BLaER1 (cell line): ENCODE measurements around the gene MED17.

Source experiments
- H3K27ac ChIP-seq: shearing (Covaris generic); formaldehyde crosslinking; 2 replicates; pipeline ENCODE4 v1.8.1; 2022
- H3K27me3 ChIP-seq: shearing (Covaris generic); formaldehyde crosslinking; 2 replicates; pipeline ENCODE4 v1.8.1; 2022
- H3K36me3 ChIP-seq: shearing (Covaris generic); formaldehyde crosslinking; 2 replicates; pipeline ENCODE4 v1.8.1; 2022
- H3K4me1 ChIP-seq: shearing (Covaris generic); formaldehyde crosslinking; 2 replicates; pipeline ENCODE4 v1.8.1; 2022
- H3K4me2 ChIP-seq: shearing (Covaris generic); formaldehyde crosslinking; 2 replicates; pipeline ENCODE4 v1.8.1; 2022
- H3K4me3 ChIP-seq: shearing (Covaris generic); formaldehyde crosslinking; 2 replicates; pipeline ENCODE4 v1.8.1; 2022
- H3K9ac ChIP-seq: shearing (Covaris generic); formaldehyde crosslinking; 2 replicates; pipeline ENCODE4 v1.8.1; 2022
- H3K9me3 ChIP-seq: shearing (Covaris generic); formaldehyde crosslinking; 2 replicates; pipeline ENCODE4 v1.8.1; 2022
- H4K20me1 ChIP-seq: shearing (Covaris generic); formaldehyde crosslinking; 2 replicates; pipeline ENCODE4 v1.8.1; 2022
- Cebpa-rat ChIP-seq: shearing (Covaris generic); IDR thresholded peaks from 2 replicates; pipeline ENCODE4 v1.8.1; 2022

Gene MED17

GRCh38 chr11:93807980-93808379 lies 23.9 kb downstream of the MED17 start:
- Histone ChIP-seq H3K9me3 (no peaks in the 10 kb centered on the region), H3K27ac (no peak overlapping the region), H3K36me3 (peaks cover 98% of the 10 kb centered on the region), H4K20me1 (peaks cover 93% of the 10 kb centered on the region), H3K4me1 (no peaks in the 10 kb centered on the region), H3K27me3 (no peaks in the 10 kb centered on the region), H3K9ac (no peak overlapping the region), H3K4me2 (no peak overlapping the region), H3K4me3 (no peak overlapping the region)
- TF ChIP-seq Cebpa-rat, result no peak

GRCh38 chr11:93813974-93814373 lies 29.9 kb downstream of the MED17 start:
- Histone ChIP-seq H3K36me3 (peaks cover 77% of the 10 kb centered on the region), H3K4me3 (no peak overlapping the region), H3K27ac (no peak overlapping the region), H3K27me3 (no peaks in the 10 kb centered on the region), H3K9me3 (no peaks in the 10 kb centered on the region), H3K4me2 (no peak overlapping the region), H4K20me1 (peaks cover 52% of the 10 kb centered on the region), H3K9ac (no peak overlapping the region), H3K4me1 (no peaks in the 10 kb centered on the region)
- TF ChIP-seq Cebpa-rat, result no peak

- TF ChIP-seq Cebpa-rat, result no peak
- peaks cover 67% of the 10 kb centered on the region for H3K36me3 ChIP-seq
- no peak overlapping the region for H3K9ac ChIP-seq
- no peaks in the 10 kb centered on the region for H3K27me3 ChIP-seq
- H3K4me2 ChIP-seq, result no peak overlapping the region
- H3K27ac ChIP-seq, result no peak overlapping the region
- peaks cover 41% of the 10 kb centered on the region for H4K20me1 ChIP-seq
- H3K4me1 ChIP-seq, result no peaks in the 10 kb centered on the region
- no peaks in the 10 kb centered on the region for H3K9me3 ChIP-seq
- no peak overlapping the region for H3K4me3 ChIP-seq
These were observed 31.0 kb downstream of the MED17 start for GRCh38 chr11:93814966-93815633.

- Histone ChIP-seq H3K27ac (no peak overlapping the region), H3K4me2 (no peak overlapping the region), H3K27me3 (no peaks in the 10 kb centered on the region), H3K4me1 (no peaks in the 10 kb centered on the region), H4K20me1 (peaks cover 17% of the 10 kb centered on the region; the same call in 1 of the 2 replicates), H3K4me3 (no peak overlapping the region), H3K9ac (no peak overlapping the region), H3K36me3 (peaks cover 42% of the 10 kb centered on the region), H3K9me3 (no peaks in the 10 kb centered on the region)
- TF ChIP-seq Cebpa-rat, result no peak
These were observed 33.6 kb downstream of the MED17 start for GRCh38 chr11:93817426-93818348.

- no peak overlapping the region for H3K9ac ChIP-seq
- H3K36me3 ChIP-seq, result peaks cover 18% of the 10 kb centered on the region
- H3K27me3 ChIP-seq, result no peaks in the 10 kb centered on the region
- H3K4me2 ChIP-seq, result no peak overlapping the region
- no peak overlapping the region for H3K4me3 ChIP-seq
- H3K4me1 ChIP-seq, result no peaks in the 10 kb centered on the region
- 0 out of 2 replicates have a peak, but pooled peaks cover 5% of the 10 kb centered on the region for H4K20me1 ChIP-seq
- H3K9me3 ChIP-seq, result no peaks in the 10 kb centered on the region
- no peak for TF ChIP-seq Cebpa-rat
- H3K27ac ChIP-seq, result no peak overlapping the region
These were observed 36.0 kb downstream of the MED17 start for GRCh38 chr11:93819966-93820695.

- Histone ChIP-seq H4K20me1 (no peaks in the 10 kb centered on the region), H3K9me3 (no peaks in the 10 kb centered on the region), H3K4me3 (no peak overlapping the region), H3K9ac (no peak overlapping the region), H3K4me2 (no peak overlapping the region), H3K27ac (no peak overlapping the region), H3K27me3 (no peaks in the 10 kb centered on the region), H3K36me3 (peaks cover 10% of the 10 kb centered on the region), H3K4me1 (no peaks in the 10 kb centered on the region)
- TF ChIP-seq Cebpa-rat, result no peak
These were observed 36.8 kb downstream of the MED17 start for GRCh38 chr11:93820847-93821246.

GRCh38 chr11:93821617-93822016 lies 37.5 kb downstream of the MED17 start:
- TF ChIP-seq Cebpa-rat, result no peak
- no peak overlapping the region for H3K4me2 ChIP-seq

GRCh38 chr11:93822359-93822758 lies 38.3 kb downstream of the MED17 start:
- H3K27me3 ChIP-seq, result no peaks in the 10 kb centered on the region
- H3K9me3 ChIP-seq, result no peaks in the 10 kb centered on the region
- TF ChIP-seq Cebpa-rat, result no peak
- no peak overlapping the region for H3K4me3 ChIP-seq
- no peak overlapping the region for H3K4me2 ChIP-seq
- no peaks in the 10 kb centered on the region for H4K20me1 ChIP-seq
- H3K9ac ChIP-seq, result no peak overlapping the region
- no peak overlapping the region for H3K27ac ChIP-seq
- no peaks in the 10 kb centered on the region for H3K4me1 ChIP-seq
- H3K36me3 ChIP-seq, result peaks cover 8% of the 10 kb centered on the region

More at GRCh38 chr11:93821617-93822016, 37.5 kb downstream of the MED17 start:
- Histone ChIP-seq H3K4me3 (no peak overlapping the region), H3K36me3 (peaks cover 8% of the 10 kb centered on the region), H3K4me1 (no peaks in the 10 kb centered on the region), H3K9ac (no peak overlapping the region), H3K9me3 (no peaks in the 10 kb centered on the region), H3K27ac (no peak overlapping the region), H4K20me1 (no peaks in the 10 kb centered on the region), H3K27me3 (no peaks in the 10 kb centered on the region)

- H4K20me1 ChIP-seq, result no peaks in the 10 kb centered on the region
- no peak overlapping the region for H3K4me2 ChIP-seq
- peaks cover 8% of the 10 kb centered on the region for H3K36me3 ChIP-seq
- H3K4me3 ChIP-seq, result no peak overlapping the region
- no peaks in the 10 kb centered on the region for H3K27me3 ChIP-seq
- H3K9me3 ChIP-seq, result no peaks in the 10 kb centered on the region
- no peaks in the 10 kb centered on the region for H3K4me1 ChIP-seq
- H3K27ac ChIP-seq, result no peak overlapping the region
- no peak for TF ChIP-seq Cebpa-rat
- no peak overlapping the region for H3K9ac ChIP-seq
These were observed 39.1 kb downstream of the MED17 start for GRCh38 chr11:93823210-93823609.
